Epithelial cell of proximal tubule (primary cell): Measurements from ENCODE around the gene TMUB1. TPM values are rescaled to one million over a fixed set of nuclear protein-coding genes. Genes with fewer than 3 reads are reported as not detected.

ENCODE experiments used
- DNase-seq: peaks from one replicate; pipeline ENCODE4 v3.0.0-alpha.2; 2011; ENCODE audit warnings: low read depth
- H3K4me3 ChIP-seq: 2 replicates; pipeline ENCODE4 v1.5.1; 2011; ENCODE audit warnings: low read depth, mild to moderate bottlenecking, low read length
- CTCF ChIP-seq: conservative IDR thresholded peaks from 2 replicates; pipeline ENCODE4 v1.5.1; 2012; ENCODE audit warnings: low read depth, mild to moderate bottlenecking, low read length
- total RNA-seq: library from RNA; depleted of rRNA; stranded (reverse); fragments of >200 nt; gene quantifications from 2 replicates; pipeline ENCODE4 v1.2.3, GENCODE V29; 2015

The TMUB1 gene
- total RNA-seq, 1 donor from 2014 or later, result 73.7 TPM

DNA sequence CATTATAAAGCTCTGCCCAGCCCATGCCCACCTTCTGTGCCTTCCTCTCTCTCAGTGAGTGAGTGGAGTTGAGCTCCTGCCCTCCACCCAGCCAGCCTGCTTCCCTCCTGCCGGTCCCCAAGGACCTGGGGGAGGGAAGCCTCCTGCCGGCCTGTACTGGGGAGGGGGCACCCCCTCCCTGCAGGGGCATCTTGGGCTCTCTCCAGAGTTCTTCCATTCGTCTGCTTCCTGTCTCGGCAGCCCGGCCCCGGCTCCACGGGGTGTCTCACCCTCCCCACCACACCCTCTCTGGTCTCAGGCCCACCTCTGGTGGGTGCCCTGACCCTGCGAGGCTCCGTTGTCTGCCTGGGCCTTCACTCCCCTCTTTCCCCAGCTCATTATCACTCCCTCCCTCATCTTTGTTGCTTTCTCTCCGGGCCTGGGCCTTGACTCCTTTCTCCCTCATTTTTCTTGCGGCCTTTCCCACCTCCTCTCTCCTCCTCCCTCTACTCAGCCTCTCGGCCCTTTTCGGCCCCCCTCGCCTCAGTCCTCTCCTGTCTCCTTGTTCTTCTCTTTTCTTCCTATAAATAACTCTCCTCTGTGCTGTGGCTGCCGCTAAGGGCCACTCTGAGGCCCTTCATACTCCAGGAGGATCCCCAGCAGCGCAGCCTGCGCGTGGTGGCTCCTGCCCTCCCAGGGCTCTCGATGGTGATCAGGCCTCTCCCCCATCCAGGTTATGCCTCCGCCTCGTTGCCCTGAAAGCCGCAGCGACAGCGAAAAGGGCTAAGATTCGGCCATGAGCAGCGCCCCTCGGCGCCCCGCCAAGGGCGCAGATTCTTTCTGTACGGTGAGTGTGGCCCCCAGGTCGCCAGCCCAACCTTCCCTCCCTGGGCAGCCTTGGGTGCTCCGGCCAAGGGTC lies 21.8 kb downstream of the TMUB1 start:
- DNase-seq, result no peak
- no peak for TF ChIP-seq CTCF
- peak overlapping the region; percentile 71 for H3K4me3 ChIP-seq

DNA sequence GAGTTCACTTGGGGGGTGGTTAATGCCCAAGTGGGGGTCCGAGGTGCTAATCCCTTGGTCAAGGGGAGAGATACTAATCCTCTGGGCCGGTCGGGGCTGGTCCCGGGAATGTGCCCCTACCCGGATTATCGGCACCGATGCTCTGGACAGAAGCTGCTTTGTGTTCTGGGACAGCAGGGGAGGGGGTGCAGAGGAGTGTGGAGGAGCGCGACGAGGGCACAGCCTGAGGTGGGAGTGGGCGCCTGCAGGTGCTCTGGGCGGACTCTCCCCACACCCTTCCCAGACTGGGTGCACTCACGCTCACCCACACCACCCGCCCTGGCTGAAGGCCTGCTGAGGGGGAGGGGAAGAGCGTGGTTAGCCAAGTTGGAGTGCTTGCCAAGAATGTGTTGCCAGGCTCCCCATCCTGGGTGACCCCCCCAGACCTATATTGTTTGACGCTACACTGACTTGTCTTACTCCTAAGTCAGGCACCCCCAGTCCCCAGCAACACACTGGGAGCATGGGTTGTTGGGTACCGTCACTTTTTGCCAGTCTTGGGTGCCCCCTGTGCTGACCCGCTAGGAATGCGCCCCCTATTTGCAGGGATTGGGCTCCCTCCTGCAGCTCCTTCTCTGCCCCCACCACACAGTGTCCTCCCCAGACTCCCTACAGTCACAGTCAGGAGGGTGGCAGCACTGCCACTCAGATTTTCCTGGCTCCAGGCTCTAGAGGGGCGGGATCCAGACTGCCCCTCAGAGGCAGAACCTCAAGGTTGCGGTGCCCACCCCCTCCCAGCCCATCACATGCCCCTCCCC lies 22.7 kb downstream of the TMUB1 start:
- TF ChIP-seq CTCF, result peak; percentile 39
- DNase-seq, result no peak
- H3K4me3 ChIP-seq, result peak overlapping the region; percentile 71

DNA sequence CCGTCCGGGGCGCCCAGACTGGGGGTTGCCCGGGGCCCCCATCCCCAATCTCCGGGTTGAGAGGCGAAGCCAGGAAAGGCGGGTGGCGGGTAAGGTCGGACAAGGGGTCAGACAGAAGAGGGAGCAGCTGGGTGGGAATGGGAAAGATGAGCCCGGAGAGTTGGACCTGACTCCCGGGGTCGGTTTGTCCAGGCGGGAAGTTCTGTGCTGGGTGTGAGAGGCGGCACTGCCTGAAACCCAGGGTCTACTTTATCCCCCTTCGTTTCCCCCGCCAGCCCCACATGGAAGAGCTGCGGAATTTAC lies 23.2 kb downstream of the TMUB1 start:
- DNase-seq, result no peak
- TF ChIP-seq CTCF, result no peak

DNA sequence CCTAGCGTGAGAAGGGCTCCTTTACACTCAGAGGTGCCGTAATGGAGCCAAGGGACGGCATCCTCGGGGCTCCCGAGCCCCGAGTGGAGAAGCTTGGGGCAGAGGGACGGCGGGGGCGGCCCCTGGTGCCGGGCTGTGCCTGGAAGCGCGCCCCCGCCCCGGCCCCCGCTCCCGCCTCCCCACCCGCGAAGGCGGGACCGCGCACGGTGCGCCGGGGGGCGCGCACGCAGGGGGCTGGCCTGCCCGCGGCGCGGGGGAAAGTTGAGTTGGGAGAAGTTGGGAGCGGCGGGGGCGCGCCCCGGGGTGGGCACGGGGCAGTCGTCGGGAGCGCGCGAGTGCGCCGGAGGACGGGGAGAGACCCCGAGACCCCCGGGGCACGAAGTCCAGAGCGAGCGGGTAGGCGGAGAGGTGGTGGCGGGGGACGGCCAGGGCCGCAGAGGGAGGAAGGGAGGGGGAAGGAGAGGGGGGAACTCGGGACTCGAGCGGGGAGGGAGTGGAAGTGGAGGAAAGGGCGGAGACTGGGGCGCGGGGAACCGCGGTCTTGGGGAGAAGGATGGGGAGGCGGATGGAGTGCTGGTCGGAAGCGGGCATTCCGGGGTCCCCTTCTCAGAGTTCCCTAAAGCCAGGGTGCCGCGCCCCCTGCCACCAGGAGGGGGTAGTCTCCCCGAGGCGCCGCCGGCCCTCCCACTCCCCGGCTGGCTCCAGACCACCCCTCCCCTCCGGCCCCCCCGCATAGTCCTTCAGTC lies 23.8 kb downstream of the TMUB1 start, which contains the start of gene SLC4A2:
Gene SLC4A2 (plus strand): TSS at position 223 of the 746 bp plus-strand sequence. CDS start 2,399 bp downstream, outside the sequence.
- no peak for DNase-seq
- H3K4me3 ChIP-seq, result peak within 1 kb of the TSS; percentile 71
- TF ChIP-seq CTCF, result peak; percentile 51

More for the DNA sequence above, 23.2 kb downstream of the TMUB1 start:
- peak overlapping the region; percentile 71 for H3K4me3 ChIP-seq

DNA sequence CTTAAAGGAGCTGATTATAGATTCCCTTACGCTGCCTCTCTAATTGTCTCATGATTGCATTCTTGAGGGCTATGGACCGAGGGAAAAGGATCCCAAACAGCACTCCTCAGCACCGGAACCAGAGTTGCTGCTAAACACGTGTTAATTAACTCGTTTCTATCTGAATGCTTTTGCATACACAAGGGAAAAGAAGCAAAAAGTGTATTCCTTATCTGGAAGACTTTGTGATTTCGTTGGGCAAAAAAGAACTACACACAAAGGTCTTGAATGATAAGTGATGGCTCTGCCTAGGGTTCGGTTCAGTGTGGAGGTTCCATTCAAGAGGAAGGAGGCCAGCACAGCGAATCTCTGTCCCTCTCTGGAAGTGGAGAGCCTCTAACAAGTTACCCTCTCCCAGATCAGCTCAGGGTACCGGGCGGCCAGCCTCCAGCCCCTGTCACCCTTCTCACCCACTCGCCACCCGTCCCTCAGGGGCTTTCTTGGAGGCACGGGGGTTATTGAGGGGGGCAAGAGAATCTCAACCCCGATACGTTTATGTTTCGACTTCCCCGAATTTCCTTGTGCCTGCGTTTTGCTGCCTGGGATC lies 24.4 kb downstream of the TMUB1 start:
- DNase-seq, result no peak
- H3K4me3 ChIP-seq, result peak overlapping the region; percentile 71
- TF ChIP-seq CTCF, result no peak

DNA sequence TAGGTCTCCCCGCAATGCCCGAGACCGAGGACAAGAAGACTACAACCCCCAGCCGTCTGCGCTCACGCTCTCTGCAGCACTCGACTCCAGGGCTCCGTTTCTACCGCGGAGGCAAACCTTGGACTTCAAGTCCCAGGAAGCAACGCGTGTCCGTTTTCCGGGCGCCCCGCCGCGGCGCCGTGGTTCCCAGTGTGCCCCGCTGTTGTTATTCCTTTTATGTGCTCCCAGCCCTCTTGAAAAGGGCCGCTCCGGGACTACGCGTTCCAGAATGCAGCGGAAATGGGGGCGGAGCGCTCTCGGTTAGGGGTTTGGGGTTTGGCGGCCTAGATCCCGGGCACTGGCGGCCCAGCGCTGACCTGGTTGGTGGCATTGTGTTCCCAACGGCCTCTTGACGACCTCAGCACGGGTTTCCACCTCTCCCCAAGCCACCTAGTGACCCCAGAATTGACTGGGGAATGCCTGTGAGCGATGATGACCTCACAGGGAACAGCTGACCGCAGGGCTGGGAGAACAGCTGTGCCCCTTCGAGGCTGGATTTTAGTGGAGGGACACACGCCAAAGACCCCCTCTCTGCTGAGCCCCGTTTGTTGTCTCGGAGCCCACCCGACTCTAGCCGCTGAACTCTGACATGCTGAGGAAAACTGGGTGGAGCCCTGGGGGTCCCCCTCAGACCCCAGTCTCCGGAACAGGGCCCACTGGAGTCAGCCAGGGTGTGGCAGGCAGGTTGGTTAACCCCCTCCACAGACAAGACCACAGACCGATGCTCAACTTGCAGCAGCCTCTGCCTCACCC lies 25.1 kb downstream of the TMUB1 start:
- TF ChIP-seq CTCF, result no peak
- peak; percentile 95 for DNase-seq
- peak overlapping the region; percentile 71 for H3K4me3 ChIP-seq
